Measurements from ENCODE around the gene KCNC2. TPM values are rescaled to one million over a fixed set of nuclear protein-coding genes. Genes with fewer than 3 reads are reported as not detected.
A peak's percentile ranks its signal among the peaks of the same experiment; 100 is the strongest.

Gene KCNC2
- total RNA-seq, 1 experiment from 2014 or later: not detected

GRCh38 chr12:75062691-75063090 is 146.9 kb downstream of the KCNC2 start:
- no peak overlapping the region for H3K27ac ChIP-seq (ENCODE audit: low read length)
- H3K4me1 ChIP-seq (ENCODE audit: control insufficient read depth, insufficient read depth, low read length): no peaks in the 10 kb centered on the region
- TF ChIP-seq SIN3A (IDR thresholded peaks at IDR 0.05; ENCODE audit: borderline replicate concordance, insufficient read depth, low read depth, low read length) (no peak), REST (IDR thresholded peaks at IDR 0.05; ENCODE audit: insufficient read depth in 1 of 2, low read depth in 2 of 2, low read length in 1 of 2) (no peak)
- DNase-seq (ENCODE audit: low read depth, low spot score) (no peak), ATAC-seq (no peak)
- ChIA-PET CTCF (no interaction called here), POLR2A (no interaction called here)
- no peak overlapping the region for H3K4me3 ChIP-seq (ENCODE audit: low read depth in 2 of 2, low read length in 2 of 2)
- BruUV-seq (replicated peaks): no TSS peak
- intact Hi-C loops (cut with micrococcal nuclease; ENCODE audit: unreplicated experiment): no loop called here
- in situ Hi-C loops (cut with HindIII; ENCODE audit: low pct_unique_long_range_greater_than_20kb, low sequenced_read_pairs): no loop called here
- H3K36me3 ChIP-seq (ENCODE audit: control insufficient read depth, insufficient read depth, low read length): no peaks in the 10 kb centered on the region
- no peaks in the 10 kb centered on the region for H3K9me3 ChIP-seq (ENCODE audit: control insufficient read depth, insufficient read depth, low read depth, low read length)
- no peaks in the 10 kb centered on the region for H3K27me3 ChIP-seq (ENCODE audit: control insufficient read depth, insufficient read depth, low read length)

DNA sequence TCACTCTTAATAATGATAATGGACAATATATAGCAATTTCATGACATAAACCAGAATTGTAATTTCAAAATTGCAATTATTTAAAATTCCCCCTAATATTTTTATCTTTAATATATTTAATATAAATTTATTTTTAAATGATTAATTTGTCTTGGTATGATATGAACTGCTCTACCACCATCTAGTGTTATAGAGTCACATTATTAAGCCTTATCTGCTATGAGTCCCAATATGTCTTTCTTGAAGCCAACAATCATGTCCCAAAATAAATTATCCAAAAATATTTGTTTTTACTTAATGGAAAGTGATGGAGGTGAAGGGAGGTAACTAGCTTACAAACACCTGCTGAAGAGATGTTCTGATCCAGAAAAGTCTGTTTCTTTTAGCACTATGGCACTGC is 151.4 kb downstream of the KCNC2 start:
- intact Hi-C loops (cut with micrococcal nuclease; ENCODE audit: unreplicated experiment) (loop anchor here (10.0 kb wide), 1 partner anchor 363 kb away; no protein-coding TSS in a partner anchor), in situ Hi-C loops (cut with HindIII; ENCODE audit: low pct_unique_long_range_greater_than_20kb, low sequenced_read_pairs) (no loop called here)
- Histone ChIP-seq H3K36me3 (ENCODE audit: control insufficient read depth, insufficient read depth, low read length) (no peaks in the 10 kb centered on the region), H3K27ac (ENCODE audit: low read length) (no peak overlapping the region), H3K4me1 (ENCODE audit: control insufficient read depth, insufficient read depth, low read length) (no peaks in the 10 kb centered on the region), H3K4me3 (ENCODE audit: low read depth in 2 of 2, low read length in 2 of 2) (no peak overlapping the region), H3K9me3 (ENCODE audit: control insufficient read depth, insufficient read depth, low read depth, low read length) (no peaks in the 10 kb centered on the region), H3K27me3 (ENCODE audit: control insufficient read depth, insufficient read depth, low read length) (no peaks in the 10 kb centered on the region)
- TF ChIP-seq CTCF (IDR thresholded peaks at IDR 0.05): peak; percentile 12; the same call in 1 of the 2 replicates
- TF ChIP-seq REST (IDR thresholded peaks at IDR 0.05; ENCODE audit: insufficient read depth in 1 of 2, low read depth in 2 of 2, low read length in 1 of 2): no peak
- CTCF ChIA-PET: no interaction called here
- POLR2A ChIA-PET: no interaction called here
- ATAC-seq: no peak
- BruUV-seq (replicated peaks): no TSS peak
- no peak for DNase-seq (ENCODE audit: low read depth, low spot score)

DNA sequence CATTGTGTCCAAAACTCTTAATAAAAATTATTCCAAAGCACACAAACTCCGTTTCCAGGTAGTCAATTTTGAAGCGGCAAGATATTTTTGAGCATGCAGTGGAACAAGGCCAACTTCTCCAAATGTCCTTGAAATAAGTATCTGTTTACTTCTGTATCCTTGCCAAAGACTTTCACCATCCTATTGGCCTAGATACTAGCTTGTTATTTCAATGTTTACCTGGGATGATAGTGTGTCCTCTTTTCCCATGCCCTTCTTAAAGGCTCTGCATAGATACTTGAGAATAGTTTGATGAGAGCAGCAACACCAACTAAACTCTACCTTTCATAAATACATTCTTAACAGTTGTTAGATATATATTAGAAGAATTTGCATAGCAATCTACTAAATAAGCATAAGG is 160.9 kb downstream of the KCNC2 start:
- Histone ChIP-seq H3K4me3 (ENCODE audit: low read depth in 2 of 2, low read length in 2 of 2) (no peak overlapping the region), H3K4me1 (ENCODE audit: control insufficient read depth, insufficient read depth, low read length) (no peaks in the 10 kb centered on the region), H3K36me3 (ENCODE audit: control insufficient read depth, insufficient read depth, low read length) (no peaks in the 10 kb centered on the region), H3K27ac (ENCODE audit: low read length) (no peak overlapping the region), H3K9me3 (ENCODE audit: control insufficient read depth, insufficient read depth, low read depth, low read length) (no peaks in the 10 kb centered on the region), H3K27me3 (ENCODE audit: control insufficient read depth, insufficient read depth, low read length) (no peaks in the 10 kb centered on the region)
- in situ Hi-C loops (cut with HindIII; ENCODE audit: low pct_unique_long_range_greater_than_20kb, low sequenced_read_pairs) (no loop called here), intact Hi-C loops (cut with micrococcal nuclease; ENCODE audit: unreplicated experiment) (no loop called here)
- no peak for DNase-seq (ENCODE audit: low read depth, low spot score)
- ChIA-PET CTCF (no interaction called here), POLR2A (no interaction called here)
- TF ChIP-seq CTCF (IDR thresholded peaks at IDR 0.05): no peak
- TF ChIP-seq TCF7L2 (IDR thresholded peaks at IDR 0.05; ENCODE audit: low read depth, low read length): no peak
- TF ChIP-seq REST (IDR thresholded peaks at IDR 0.05; ENCODE audit: insufficient read depth in 1 of 2, low read depth in 2 of 2, low read length in 1 of 2): no peak
- no peak for TF ChIP-seq SIN3A (IDR thresholded peaks at IDR 0.05; ENCODE audit: borderline replicate concordance, insufficient read depth, low read depth, low read length)
- no peak for TF ChIP-seq POLR2AphosphoS5 (IDR thresholded peaks at IDR 0.05; ENCODE audit: low read depth, low read length)
- ATAC-seq: no peak
- BruUV-seq (replicated peaks): no TSS peak
